Hematopoietic multipotent progenitor cell treated with erythropoietin and hydrocortisone succinate and interleukin-3 and kit ligand, for 17 days (in vitro differentiated cells): Measurements from ENCODE around the gene TRMT2A.
"Not testable (repeated sequence)": the region's sequence is repeated elsewhere in the genome, so short reads cannot be mapped to it uniquely, and the experiment has no call there.

Source experiments
- DNase-seq: peaks from one replicate; pipeline ENCODE4 v3.0.0-alpha.2; 2015; ENCODE audit warnings: low spot score

TRMT2A gene

GRCh38 chr22:20086101-20086599 lies 30.9 kb downstream of the TRMT2A start:
- no peak for DNase-seq

- DNase-seq: no peak
Measured at GRCh38 chr22:20085651-20086050, 31.4 kb downstream of the TRMT2A start.

GRCh38 chr22:20084547-20085413 lies 32.2 kb downstream of the TRMT2A start:
- no peak for DNase-seq

GRCh38 chr22:20083891-20084546 lies 33.0 kb downstream of the TRMT2A start:
- DNase-seq: no peak

GRCh38 chr22:20083157-20083890 lies 33.7 kb downstream of the TRMT2A start:
- DNase-seq: no peak

GRCh38 chr22:20080776-20081654 lies 36.0 kb downstream of the TRMT2A start:
- DNase-seq: no peak

- DNase-seq: peak; percentile 62
Measured at GRCh38 chr22:20080445-20080775, 36.6 kb downstream of the TRMT2A start.

- peak; percentile 82 for DNase-seq
Measured at GRCh38 chr22:20079745-20080444, 37.1 kb downstream of the TRMT2A start, which contains the start of gene DGCR8. TSS of gene DGCR8 (plus strand) at chr22:20080241. CDS start at chr22:20085964, 5,723 bp downstream.

GRCh38 chr22:20076627-20077172 lies 40.3 kb downstream of the TRMT2A start:
- no peak for DNase-seq

- no peak for DNase-seq
Measured at GRCh38 chr22:20071524-20071972, 45.5 kb downstream of the TRMT2A start.

- DNase-seq: no peak
Measured at GRCh38 chr22:20069331-20070042, 47.5 kb downstream of the TRMT2A start.

GRCh38 chr22:20068640-20069039 lies 48.4 kb downstream of the TRMT2A start:
- DNase-seq: no peak

GRCh38 chr22:20067384-20067682 lies 49.7 kb downstream of the TRMT2A start:
- DNase-seq: not testable (repeated sequence)

- no peak for DNase-seq
Measured at GRCh38 chr22:20066617-20067383, 50.2 kb downstream of the TRMT2A start.

- no peak for DNase-seq
Measured at GRCh38 chr22:20065896-20066616, 51.0 kb downstream of the TRMT2A start.

GRCh38 chr22:20064545-20065262 lies 52.3 kb downstream of the TRMT2A start:
- no peak for DNase-seq

GRCh38 chr22:20064140-20064480 lies 52.9 kb downstream of the TRMT2A start:
- DNase-seq: no peak
